PC-9 (cell line): ENCODE measurements around the gene LHX4.

Experiments used
- CTCF ChIP-seq: fragments of 200-600 bp; sonication (generic); conservative IDR thresholded peaks from 2 replicates; pipeline ENCODE4 v1.6.1; 2017; ENCODE audit warnings: mixed run types, antibody characterized with exemption, mild to moderate bottlenecking, moderate library complexity
- EZH2 ChIP-seq: fragments of 200-600 bp; sonication (generic); IDR thresholded peaks from 2 replicates; pipeline ENCODE4 v1.8.0; 2017; ENCODE audit warnings: antibody characterized with exemption, low read depth

GRCh38 chr1:180228648-180229482, 1.2 kb upstream of the LHX4 start:
- TF ChIP-seq CTCF: no peak
- no peak for TF ChIP-seq EZH2
